Ishikawa (cell line): ENCODE measurements around the gene AGPAT3.

Experiments
- CREB1 ChIP-seq: IDR thresholded peaks from 2 replicates; pipeline ENCODE4 v1.6.1; 2012; ENCODE audit warnings: low read depth
- EP300 ChIP-seq: IDR thresholded peaks from 2 replicates; pipeline ENCODE4 v1.6.1; 2012; ENCODE audit warnings: borderline replicate concordance
- RAD21 ChIP-seq: IDR thresholded peaks from 2 replicates; pipeline ENCODE4 v1.6.1; 2012; ENCODE audit warnings: low read depth
- TAF1 ChIP-seq: IDR thresholded peaks from 2 replicates; pipeline ENCODE4 v1.6.1; 2012; ENCODE audit warnings: low read depth, mild to moderate bottlenecking
- TCF12 ChIP-seq: IDR thresholded peaks from 2 replicates; pipeline ENCODE4 v1.6.1; 2012; ENCODE audit warnings: low read depth
- TEAD4 ChIP-seq: IDR thresholded peaks from 2 replicates; pipeline ENCODE4 v1.6.1; 2012
- YY1 ChIP-seq: IDR thresholded peaks from 2 replicates; pipeline ENCODE4 v1.6.1; 2012; ENCODE audit warnings: low read depth
- ZBTB7A ChIP-seq: IDR thresholded peaks from 2 replicates; pipeline ENCODE4 v1.6.1; 2012; ENCODE audit warnings: low read depth
- TF ChIP-seq, protein P1 (sequence below): IDR thresholded peaks from 2 replicates; pipeline ENCODE4 v1.6.1; 2012
- TF ChIP-seq, protein P2 (sequence below): IDR thresholded peaks from 2 replicates; pipeline ENCODE4 v1.6.1; 2012; ENCODE audit warnings: low read depth, mild to moderate bottlenecking

DNA sequence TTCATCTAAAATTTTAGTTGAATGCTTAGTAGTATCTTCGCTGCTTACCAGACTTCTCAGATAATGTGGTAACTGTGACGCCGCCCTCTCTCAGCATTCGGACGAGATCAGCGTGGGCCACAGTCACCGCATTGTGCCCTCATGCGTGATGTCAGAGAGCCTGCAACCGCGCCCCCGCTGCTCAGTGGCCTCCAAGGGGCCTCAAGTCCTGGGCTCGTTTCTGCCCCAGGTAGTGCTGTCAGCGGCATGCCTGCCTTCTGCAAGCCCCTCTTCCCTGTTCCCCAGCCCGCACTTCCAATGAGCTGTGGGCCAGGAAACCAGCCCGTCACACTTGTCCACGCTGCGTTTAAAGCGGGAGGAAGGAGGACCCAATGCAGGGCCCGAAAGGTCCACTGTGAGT is 85.5 kb downstream of the AGPAT3 start:
- TF ChIP-seq ZBTB7A = no peak
- TF ChIP-seq YY1 = no peak
- TF ChIP-seq, protein P1, sequence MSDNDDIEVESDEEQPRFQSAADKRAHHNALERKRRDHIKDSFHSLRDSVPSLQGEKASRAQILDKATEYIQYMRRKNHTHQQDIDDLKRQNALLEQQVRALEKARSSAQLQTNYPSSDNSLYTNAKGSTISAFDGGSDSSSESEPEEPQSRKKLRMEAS = no peak
- no peak for TF ChIP-seq TAF1
- TF ChIP-seq TEAD4 = no peak
- no peak for TF ChIP-seq EP300
- no peak for TF ChIP-seq RAD21
- no peak for TF ChIP-seq TCF12
- TF ChIP-seq, protein P2, sequence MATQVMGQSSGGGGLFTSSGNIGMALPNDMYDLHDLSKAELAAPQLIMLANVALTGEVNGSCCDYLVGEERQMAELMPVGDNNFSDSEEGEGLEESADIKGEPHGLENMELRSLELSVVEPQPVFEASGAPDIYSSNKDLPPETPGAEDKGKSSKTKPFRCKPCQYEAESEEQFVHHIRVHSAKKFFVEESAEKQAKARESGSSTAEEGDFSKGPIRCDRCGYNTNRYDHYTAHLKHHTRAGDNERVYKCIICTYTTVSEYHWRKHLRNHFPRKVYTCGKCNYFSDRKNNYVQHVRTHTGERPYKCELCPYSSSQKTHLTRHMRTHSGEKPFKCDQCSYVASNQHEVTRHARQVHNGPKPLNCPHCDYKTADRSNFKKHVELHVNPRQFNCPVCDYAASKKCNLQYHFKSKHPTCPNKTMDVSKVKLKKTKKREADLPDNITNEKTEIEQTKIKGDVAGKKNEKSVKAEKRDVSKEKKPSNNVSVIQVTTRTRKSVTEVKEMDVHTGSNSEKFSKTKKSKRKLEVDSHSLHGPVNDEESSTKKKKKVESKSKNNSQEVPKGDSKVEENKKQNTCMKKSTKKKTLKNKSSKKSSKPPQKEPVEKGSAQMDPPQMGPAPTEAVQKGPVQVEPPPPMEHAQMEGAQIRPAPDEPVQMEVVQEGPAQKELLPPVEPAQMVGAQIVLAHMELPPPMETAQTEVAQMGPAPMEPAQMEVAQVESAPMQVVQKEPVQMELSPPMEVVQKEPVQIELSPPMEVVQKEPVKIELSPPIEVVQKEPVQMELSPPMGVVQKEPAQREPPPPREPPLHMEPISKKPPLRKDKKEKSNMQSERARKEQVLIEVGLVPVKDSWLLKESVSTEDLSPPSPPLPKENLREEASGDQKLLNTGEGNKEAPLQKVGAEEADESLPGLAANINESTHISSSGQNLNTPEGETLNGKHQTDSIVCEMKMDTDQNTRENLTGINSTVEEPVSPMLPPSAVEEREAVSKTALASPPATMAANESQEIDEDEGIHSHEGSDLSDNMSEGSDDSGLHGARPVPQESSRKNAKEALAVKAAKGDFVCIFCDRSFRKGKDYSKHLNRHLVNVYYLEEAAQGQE = no peak
- TF ChIP-seq CREB1 = no peak
